Measurements from ENCODE around the gene HAL. TPM values are rescaled to one million over a fixed set of nuclear protein-coding genes. Genes with fewer than 3 reads are reported as not detected.

Gene HAL
- total and polyA plus RNA-seq, 4 donors = 62.4 to 174 (median 119) TPM

Other genes with a start within 250 kb of the HAL start
- gene NTN4, start 205.6 kb downstream of the HAL start, total RNA-seq = 10 to 100 TPM in 1 of 2 donors, 1 to 10 TPM in 1; 3.2 to 30.5 TPM
- gene NTN4, start 205.6 kb downstream of the HAL start, polyA plus RNA-seq = 10 to 100 TPM; 12.7 to 17.2 TPM
- gene SNRPF, start 137.4 kb downstream of the HAL start, total RNA-seq = 10 to 100 TPM in 1 of 2 donors, 1 to 10 TPM in 1; 5.4 to 10.5 TPM
- gene SNRPF, start 137.4 kb downstream of the HAL start, polyA plus RNA-seq = 10 to 100 TPM; 14.3 to 35.9 TPM
- gene CCDC38, start 53.7 kb downstream of the HAL start, total RNA-seq = 1 to 10 TPM; 1.3 to 1.4 TPM
- gene CCDC38, start 53.7 kb downstream of the HAL start, polyA plus RNA-seq = under 1 TPM; 0.46 to 0.61 TPM
- 100 to 1,000 TPM in 1 of 2 donors, 10 to 100 TPM in 1; 56.7 to 124 TPM for gene AMDHD1, start 53.0 kb downstream of the HAL start, total RNA-seq
- gene AMDHD1, start 53.0 kb downstream of the HAL start, polyA plus RNA-seq = 100 to 1,000 TPM in 1 of 2 donors, 10 to 100 TPM in 1; 50.3 to 105 TPM
- 10 to 100 TPM; 25.1 to 34.5 TPM for gene LTA4H, start 39.2 kb upstream of the HAL start, total RNA-seq
- gene LTA4H, start 39.2 kb upstream of the HAL start, polyA plus RNA-seq = 10 to 100 TPM; 16.6 to 16.7 TPM
- gene ELK3, start 198.0 kb upstream of the HAL start, total RNA-seq = 1 to 10 TPM; 4.1 to 4.9 TPM
- 1 to 10 TPM; 3.7 to 5.2 TPM for gene ELK3, start 198.0 kb upstream of the HAL start, polyA plus RNA-seq